Mammary epithelial cell (primary cell): ENCODE measurements around the gene GABPB2.

ENCODE experiments used
- EZH2 ChIP-seq: IDR thresholded peaks from 2 replicates; pipeline ENCODE4 v1.6.1; 2012; ENCODE audit warnings: low read length, inconsistent platforms, borderline replicate concordance
- TF ChIP-seq, protein P1 (sequence below), 2 donors: IDR thresholded peaks in 1 of 2; conservative IDR thresholded peaks in 1 of 2; 2 replicates each; pipeline ENCODE4 v1.5.1; 2011 to 2012; ENCODE audit warnings: inconsistent platforms in 2 of 2, low read length in 2 of 2, mild to moderate bottlenecking in 2 of 2, control low read depth in 1 of 2, low read depth in 1 of 2; ENCODE audit not compliant: insufficient read depth in 1 of 2; ENCODE audit errors: extremely low read depth in 1 of 2

DNA sequence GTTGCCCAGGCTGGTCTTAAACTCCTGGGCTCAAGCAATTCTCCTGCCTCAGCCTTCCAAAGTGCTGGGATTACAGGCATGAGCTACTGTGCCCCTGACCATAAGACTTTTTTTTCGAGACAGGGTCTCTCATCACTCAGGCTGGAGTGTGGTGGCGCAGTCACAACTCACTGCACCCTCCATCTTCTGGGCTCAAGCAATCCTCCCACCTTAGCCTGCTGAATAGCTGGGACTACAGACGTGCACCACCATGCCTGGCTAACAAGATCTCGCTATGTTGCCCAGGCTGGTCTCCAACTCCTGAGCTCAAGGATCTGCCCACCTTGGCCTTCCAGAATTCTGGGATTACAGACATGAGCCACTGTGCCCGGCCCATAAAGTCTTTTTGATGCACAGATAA is 21.1 kb upstream of the GABPB2 start:
- TF ChIP-seq, protein P1, sequence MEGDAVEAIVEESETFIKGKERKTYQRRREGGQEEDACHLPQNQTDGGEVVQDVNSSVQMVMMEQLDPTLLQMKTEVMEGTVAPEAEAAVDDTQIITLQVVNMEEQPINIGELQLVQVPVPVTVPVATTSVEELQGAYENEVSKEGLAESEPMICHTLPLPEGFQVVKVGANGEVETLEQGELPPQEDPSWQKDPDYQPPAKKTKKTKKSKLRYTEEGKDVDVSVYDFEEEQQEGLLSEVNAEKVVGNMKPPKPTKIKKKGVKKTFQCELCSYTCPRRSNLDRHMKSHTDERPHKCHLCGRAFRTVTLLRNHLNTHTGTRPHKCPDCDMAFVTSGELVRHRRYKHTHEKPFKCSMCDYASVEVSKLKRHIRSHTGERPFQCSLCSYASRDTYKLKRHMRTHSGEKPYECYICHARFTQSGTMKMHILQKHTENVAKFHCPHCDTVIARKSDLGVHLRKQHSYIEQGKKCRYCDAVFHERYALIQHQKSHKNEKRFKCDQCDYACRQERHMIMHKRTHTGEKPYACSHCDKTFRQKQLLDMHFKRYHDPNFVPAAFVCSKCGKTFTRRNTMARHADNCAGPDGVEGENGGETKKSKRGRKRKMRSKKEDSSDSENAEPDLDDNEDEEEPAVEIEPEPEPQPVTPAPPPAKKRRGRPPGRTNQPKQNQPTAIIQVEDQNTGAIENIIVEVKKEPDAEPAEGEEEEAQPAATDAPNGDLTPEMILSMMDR (conservative IDR thresholded peaks at IDR 0.05 in 1 of 2, IDR thresholded peaks at IDR 0.05 in 1 of 2; ENCODE audit: extremely low read depth in 1 of 2, insufficient read depth in 1 of 2, low read depth in 1 of 2, low read length in 2 of 2) = no peak
- TF ChIP-seq EZH2 = no peak
